ENCODE results near the gene SLN.

GRCh38 chr11:107720303-107720774 is 8.5 kb upstream of the SLN start:
- TF ChIP-seq CTCF (conservative IDR thresholded peaks at IDR 0.05; ENCODE audit: low read depth, low read length), result no peak
- TF ChIP-seq EZH2 (IDR thresholded peaks at IDR 0.05; ENCODE audit: low read length, unreplicated experiment), result no peak
